Measurements from ENCODE around the gene AP1AR.
"Not testable (repeated sequence)": the region's sequence is repeated elsewhere in the genome, so short reads cannot be mapped to it uniquely, and the experiment has no call there.

Gene AP1AR

DNA sequence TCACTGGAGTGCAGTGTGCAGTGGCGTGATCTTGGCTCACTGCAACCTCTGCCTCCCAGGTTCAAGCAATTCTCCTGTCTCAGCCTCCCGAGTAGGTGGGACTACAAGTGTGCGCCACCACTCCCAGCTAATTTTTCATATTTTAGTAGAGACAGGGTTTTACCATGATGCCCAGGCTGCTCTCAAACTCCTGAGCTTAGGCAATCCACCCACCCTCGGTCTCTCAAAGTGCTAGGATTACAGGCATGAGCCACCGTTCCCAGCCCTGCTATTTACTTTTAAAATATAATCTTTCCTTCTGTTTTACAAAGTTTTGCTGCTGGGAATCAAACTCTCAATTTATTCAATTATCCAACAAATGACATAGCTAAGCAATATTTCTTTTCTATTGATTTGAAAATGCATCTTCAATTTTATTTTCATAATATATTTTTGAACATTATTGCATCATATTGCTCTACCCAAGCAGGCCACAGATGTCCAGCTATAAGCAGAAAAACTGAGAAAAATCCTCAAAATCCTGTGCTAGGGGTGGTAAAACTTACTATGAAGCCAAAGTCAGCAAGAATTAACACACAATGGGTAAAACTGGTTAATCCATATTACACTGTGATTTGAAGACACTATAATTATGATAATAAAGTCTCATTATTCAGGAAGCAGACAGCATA is 48.9 kb downstream of the AP1AR start:
- DNase-seq, result no peak

DNA sequence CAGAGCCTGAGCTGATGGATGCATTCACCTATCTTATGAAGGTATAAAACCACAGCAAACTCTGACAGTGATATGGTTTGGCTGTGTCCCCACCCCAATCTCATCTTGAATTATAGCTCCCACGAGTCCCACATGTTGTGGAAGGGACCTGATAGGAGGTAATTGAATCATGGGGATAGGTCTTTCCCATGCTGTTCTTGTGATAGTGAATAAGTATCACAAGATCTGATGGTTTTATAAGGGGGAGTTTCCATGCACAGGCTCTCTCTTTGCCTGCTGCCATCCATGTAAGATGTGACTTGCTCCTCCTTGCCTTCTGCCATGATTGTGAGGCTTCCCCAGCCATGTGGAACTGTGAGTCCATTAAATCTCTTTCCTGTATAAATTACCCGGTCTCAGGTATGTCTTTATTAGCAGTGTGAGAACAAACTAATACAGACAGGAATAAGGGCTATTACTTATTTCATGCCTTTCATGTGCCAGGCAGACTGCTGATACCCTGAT is 50.4 kb downstream of the AP1AR start:
- DNase-seq, result not testable (repeated sequence)

DNA sequence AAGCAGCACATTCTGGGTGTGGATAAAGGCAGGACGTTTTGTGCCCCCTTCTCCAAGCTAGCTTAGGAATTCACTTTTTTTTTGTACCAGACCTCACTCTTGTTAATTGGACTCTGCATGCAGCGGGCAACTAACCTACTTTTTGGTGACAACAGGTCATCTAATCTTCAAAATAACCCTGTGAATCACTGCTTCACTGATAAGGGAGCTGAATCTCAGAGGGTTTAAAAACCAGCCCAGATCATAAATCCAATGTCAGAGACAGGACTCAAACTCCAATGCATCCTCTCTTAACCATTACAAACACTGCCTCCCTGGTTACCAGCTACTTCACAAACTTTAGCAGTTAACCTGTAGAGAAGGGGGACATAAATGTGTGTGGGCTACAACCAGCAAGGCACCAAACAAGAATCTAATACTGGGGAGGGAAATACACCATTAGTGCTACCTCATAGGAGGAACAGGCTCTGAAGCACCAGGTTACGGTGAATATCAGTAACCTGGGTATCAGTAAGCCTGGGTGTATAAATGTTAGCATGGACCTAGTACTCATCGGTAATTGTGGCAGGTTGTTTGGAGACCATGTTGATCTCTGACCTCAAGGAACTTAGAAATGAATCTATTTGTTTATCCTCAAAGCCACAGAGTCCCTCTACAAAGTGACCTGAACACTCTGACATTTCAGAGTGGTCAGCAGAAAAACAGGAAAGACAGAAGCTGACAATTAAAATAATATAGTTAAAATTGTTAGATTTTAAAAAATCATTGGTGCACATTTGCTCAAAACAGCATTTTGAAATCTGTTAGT is 51.5 kb downstream of the AP1AR start:
- DNase-seq, result no peak

DNA sequence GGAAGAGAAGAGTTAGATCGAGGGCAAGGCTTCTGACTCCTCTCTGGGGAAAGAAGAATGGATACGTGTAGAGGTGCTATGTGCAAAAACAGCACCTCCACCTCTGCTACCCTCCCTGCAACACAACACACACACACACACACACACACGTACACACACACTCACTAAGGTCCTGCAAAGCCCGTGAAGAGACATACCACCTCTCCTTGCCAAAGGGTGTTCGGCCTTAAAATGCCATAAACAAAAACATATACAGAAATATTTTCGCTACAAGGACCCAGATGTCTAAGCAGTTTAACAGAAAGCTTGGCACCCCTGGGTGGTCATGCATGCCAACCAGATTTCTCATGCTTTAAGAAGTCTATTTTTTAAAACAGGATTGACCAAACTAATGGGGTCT is 52.6 kb downstream of the AP1AR start:
- DNase-seq, result no peak

DNA sequence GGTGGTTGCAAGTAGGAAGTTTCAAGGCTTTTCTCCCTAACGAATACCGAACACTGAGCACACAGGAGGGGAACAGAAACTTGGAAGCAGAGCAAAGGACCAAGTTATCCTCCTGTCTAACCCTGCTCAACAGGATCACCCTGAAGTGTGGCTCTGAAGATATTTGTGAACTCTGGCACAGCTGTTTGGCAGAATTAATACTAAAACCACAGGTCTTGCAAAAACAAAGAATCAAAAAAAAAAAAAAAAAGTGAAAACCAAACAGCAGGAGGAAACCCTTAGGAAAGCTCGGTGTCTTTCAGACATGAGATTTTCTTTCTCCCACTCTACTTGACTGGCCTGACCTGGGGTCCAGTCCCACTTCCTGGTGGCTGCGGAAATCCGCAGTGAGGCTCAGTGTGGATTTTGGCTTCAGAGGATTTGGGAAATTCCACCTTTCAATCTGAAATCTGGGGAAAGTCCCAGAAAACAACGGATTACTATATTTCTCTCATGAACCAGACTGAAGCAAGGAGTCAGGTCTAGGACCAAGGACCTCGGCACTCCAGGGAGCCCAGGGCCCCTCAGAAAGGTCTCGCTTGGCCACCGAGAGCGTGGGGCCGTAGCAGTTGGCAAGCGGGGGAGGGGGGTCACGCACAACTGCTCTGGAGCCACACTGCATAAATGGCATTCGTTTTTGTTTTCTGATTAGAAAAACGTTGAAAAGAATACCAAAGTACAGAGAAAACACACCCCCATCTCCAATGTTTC is 53.2 kb downstream of the AP1AR start:
- DNase-seq, result no peak

DNA sequence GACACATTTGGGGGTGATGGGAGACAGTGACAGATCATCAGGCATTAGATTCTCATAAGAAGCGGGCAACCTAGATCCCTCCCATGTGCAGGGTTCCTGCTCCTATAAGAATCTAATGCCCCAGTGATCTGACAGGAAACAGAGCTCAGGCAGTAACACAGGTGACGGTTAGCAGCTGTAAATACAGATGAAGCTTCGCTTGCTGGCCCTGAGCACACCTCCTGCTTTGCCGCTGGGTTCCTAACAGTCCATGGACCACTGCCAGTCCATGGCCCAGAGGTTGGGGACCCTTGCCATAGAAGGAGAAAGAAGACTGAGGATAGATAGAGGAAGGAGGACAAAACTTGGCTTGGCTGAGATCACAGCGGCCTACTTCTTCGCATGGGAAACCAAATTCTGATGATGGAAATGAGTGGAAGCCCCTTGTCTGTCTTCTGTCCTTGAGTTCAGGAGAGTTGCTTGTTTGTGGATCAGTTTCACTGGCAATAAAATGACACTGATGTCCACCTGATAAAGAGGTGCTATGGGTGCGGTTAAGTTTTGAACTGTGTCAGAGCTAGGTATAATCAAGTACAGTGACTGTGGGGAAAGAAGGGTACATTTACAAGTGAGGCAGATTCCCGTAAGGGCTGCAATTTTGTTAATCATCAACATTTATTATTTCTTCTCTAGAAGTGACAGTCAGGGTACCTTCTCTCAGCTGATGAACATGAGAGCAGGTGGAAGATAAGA is 55.8 kb downstream of the AP1AR start:
- no peak for DNase-seq

DNA sequence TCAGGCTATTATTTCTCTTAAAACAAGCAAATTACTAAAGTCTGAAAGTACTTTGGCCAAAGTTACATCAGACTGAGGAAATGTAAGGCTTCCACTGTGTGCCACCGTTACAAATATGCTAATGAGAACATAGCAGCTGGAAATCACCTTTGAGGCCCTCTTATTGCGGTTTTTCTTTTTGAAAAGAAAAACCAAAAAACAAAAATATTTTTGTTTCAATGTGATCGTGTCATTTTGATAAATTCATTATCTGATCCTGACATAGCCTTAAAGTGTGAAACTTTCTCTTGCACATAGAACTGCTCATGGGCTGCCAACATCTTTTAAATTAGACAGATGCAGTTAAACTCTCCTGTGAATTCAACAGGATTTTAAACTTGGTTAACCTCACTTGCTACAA is 56.9 kb downstream of the AP1AR start:
- no peak for DNase-seq

DNA sequence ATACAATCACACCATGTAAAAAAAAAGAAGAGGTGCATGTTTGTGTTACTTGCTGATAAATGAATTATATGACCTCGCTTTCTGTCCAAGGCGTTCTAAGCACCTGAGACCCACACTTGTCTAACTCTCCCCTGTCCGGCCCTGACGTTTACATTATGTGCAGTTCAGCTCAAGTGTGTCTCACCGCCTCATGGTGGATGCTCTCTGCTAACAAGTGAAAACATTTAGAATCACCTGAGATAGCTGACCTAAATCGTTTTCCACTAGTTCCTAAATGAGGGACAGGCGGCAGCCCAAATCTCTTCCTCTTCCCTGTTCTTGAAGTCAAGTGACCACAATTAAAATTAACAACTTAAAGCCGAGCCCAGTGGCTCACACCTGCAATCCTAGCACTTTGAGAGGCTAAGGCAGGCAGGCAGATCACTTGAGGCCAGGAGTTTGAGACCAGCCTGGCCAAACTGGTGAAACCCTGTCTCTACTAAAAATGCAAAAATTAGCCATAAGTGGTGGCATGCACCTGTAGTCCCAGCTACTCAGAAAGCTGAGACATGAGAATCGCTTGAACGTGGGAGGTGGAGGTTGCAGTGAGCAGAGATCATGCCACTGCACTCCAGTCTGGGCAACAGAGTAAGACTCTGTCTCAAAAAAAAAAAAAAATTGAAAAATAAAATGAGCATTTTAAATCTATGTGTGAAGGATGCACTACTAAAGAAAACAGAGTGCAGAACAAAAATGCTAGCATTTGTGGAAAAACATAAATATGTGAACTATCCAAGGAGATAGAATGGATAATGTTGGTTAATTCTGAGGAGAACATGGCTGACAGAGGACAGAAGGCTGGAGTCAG is 58.0 kb downstream of the AP1AR start:
- DNase-seq, result no peak

DNA sequence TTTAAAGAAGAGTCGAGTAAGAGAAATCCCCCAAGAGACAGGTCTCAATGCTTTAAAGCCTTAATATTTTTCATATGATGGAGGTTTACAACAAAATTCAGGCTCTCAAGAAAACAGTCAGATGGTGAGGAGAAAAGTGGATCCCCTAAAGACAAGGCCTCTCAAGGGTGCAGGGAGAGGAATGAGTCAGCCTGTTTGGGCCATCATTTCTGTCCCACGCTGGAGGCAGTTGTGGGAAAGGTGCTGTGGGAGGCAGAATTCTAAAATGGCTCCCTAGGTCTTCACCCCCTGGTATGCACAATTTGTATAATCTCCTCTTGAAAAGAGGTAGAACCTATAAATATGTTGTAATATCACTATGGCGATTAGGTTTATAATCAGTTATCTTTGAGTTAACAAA is 58.8 kb downstream of the AP1AR start:
- no peak for DNase-seq

DNA sequence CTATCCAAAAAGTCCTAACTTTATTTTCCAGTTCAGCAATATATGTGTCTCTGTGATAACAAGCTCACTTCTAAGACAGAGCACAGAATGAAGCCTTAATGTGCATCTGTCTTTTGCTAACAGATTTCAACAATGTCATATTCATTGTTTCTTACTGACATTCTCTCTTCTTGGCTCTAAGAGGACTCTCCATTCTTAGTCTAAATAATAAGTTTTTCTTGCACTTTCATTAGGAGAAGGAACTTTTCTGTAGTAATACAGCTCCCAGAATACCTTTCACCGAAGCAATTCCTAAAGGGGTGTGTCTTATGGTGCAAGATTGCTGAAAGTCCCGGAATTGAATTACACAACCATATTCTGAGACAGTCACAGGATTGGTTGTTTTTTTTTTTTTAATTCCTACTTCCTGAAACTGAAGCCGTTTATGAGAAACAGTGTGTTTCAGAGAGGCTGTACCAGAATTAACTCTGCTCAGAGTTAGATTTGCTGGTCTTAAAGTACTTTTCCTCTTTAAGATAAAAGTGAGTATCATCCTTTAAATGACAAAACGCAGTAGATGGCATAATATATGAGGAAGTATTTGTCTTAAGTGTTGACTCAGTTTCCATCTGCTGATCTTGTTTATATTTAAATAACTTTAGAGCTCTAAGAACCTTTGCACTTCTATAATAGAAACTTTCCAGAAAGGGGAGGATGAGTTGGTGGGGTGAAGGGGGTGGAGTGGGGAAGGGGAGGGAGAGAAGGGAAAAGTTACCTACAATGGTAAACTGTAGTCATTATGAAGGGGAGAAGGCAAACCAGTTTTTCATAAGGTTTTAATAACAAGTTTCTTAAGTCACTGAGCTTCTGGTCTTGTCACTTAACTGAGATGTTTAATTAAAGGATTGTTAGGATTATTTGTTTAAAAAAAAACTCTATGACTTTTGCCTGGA is 65.6 kb downstream of the AP1AR start, which contains the start of gene ALPK1:
ALPK1 (plus strand) TSS at position 421 of the 932 bp plus-strand sequence.
- DNase-seq, result peak; percentile 52

DNA sequence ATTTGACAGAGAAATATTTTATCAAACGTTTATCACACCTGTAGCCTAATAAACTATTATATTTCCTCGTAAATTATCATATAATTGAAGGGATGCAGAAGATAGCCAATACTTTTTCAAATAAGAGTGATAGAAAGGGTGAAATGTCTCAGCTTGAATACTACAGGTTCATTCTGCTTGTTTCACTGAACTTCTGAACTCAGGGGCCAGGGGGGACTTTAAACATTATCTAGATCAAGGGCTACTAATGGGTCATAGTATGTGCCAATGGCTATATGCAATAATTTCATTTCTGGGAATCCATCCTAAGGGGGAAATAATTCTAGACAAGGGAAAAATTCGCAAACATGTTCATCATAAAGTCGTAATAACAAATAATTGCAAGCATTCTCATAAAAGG is 68.1 kb downstream of the AP1AR start:
- no peak for DNase-seq

DNA sequence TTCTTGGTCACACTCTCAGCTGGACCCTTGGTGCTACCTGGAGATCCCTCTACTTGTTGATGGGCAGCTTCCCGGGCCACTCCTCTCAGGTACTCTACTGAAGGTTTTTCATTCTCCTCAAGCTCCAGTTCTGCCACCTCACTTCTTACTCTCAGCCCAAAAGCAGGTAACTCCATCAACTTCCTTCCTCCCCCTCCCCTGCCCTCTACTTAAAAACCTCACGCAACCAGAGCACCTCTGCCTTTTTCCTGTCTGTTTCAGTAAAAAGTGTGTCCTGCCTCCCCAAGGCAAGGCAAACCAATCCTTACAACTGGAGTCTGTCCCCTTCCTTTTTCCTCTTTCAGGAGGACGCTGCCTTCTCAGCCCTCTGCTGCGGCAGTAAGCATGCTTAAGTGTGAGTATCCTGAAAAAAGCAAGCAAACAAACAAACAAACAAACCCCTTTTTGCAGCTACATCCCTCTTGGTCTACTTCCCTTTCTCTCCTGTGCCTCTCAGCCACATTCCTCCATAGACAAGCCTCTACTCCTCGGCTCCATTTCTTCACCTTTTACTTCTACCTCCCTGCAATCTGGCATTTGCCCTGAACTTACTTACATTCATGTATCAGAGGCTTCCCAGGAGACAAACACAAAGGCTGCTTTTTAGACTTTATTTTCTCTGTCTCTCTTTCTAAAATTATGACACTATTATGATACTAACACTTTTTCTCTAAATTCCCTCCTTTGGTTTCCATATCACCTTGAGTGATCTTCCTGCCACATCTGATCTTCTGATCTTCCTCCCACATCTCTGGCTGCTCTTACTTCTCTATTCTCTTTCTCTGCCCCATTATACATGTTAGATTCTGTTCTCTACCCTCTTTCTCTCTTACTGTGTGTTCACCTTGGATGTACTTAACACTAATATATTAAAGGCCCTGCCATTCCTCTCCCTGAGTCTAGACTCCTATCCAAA is 71.0 kb downstream of the AP1AR start:
- DNase-seq, result no peak

DNA sequence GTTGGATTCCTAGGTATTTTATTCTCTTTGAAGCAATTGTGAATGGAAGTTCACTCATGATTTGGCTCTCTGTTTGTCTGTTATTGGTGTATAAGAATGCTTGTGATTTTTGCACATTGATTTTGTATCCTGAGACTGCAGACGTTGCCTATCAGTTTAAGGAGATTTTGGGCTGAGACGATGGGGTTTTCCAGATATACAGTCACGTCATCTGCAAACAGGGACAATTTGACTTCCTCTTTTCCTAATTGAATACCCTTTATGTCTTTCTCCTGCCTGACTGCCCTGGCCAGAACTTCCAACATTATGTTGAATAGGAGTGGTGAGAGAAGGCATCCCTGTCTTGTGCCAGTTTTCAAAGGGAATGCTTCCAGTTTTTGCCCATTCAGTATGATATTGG is 73.9 kb downstream of the AP1AR start:
- not testable (repeated sequence) for DNase-seq

DNA sequence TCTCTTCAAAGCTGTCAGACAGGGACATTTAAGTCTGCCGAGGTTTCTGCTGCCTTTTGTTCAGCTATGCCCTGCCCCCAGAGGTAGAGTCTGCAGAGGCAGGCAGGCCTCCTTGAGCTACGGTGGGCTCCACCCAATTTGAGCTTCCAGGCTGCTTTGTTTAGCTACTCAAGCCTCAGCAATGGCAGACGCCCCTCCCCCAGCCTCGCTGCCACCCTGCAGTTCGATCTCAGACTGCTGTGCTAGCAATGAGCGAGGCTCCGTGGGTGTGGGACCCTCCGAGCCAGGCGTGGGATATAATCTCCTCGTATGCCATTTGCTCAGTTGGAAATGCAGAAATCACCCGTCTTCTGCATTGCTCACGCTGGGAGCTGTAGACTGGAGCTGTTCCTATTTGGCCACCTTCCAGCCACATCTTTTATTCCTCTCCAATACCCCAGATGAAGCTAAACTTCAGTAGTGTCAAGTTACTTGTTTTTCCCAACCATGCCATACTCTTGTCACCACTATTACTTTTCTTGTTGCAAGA is 77.7 kb downstream of the AP1AR start:
- not testable (repeated sequence) for DNase-seq

DNA sequence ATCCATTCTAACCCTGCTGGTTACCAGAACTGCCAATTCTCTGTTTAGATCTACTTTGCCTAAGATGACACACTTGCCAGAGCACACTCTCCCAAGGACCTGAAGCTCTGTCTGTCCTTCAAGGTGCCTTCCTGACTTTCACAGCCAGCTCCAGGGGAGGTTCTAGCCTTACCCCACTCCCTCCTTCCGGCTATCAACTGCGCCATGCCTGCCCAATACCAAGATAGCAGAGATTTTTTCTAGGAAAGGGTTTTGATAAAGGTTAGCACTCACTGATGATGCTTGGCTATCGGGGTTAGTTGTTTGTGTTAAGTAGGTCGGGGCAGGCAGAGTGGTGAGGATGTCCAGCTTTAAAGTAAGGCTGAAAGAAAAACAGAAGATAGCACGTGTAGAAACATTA is 79.9 kb downstream of the AP1AR start:
- DNase-seq, result no peak

DNA sequence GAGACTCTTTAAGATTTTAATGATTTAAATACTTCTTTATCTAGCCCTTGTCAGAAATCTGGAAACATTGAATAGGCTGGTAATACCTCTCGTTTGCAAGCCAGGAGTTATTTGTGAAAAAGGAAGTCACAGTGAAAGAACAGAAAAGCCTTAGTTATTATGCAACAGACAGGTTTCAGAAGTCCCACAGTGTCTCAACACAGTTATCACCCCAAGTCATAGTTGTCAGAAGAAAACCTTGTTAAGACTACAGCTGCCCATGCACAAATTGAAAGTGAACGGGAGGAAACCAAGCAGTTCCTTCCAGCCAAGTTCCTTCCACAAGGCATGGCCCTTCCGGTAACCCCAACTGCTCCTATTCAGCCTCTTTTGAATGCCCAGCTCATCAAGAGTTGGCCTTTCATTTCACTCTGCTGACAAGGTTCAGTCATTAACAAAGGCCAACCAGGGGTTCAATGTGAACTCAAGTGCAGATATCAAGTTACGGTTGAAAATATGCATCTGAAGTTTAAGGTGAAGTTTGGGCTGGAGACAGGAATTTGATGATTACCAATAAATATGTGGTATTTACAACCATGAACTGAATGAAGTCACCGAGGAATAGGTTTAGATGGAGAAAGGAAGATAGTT is 81.1 kb downstream of the AP1AR start:
- no peak for DNase-seq

DNA sequence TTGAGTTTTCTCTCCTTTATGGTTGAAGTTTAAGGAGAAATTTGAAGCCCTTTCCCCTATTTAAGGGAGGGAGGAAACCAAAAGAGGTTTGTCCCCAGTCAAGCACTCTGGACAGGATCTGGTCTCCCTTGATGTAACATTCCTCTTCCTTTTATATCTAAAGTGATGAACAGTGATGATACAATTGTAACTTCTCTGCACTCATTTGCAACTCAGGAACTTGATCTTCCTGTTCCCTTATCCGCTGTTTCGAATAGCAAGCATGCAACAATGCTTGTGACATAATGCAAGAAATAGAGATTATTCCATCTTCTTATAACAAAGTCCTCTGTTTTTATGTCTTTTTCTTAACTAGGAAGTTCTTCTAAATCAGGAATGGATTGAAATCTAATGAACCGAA is 83.9 kb downstream of the AP1AR start:
- DNase-seq, result no peak

DNA sequence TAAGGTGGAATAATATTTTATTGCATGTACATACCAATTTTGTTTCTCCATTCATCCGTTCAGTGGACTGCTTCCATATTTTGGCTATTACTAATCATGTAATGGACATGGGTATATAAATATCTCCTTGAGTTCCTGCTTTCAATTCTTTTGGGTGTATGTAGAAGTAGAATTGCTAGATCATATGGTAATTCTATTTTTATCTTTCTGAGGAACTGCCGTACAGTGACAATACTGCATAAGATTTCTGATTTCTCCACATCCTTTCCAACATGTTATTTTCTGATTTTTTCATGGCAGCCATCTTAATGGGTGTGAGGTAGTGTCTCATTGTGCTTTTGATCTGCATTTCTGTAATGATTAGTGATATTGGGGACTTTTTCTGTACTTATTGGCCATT is 84.8 kb downstream of the AP1AR start:
- no peak for DNase-seq
